Kasumi-1 (cell line): ENCODE results near the gene ZBTB7A.

Source experiments
- DNase-seq, 2 experiments: peaks; one replicate each; lab custom pipeline; 2025; lab: John Stamatoyannopoulos, UW

ZBTB7A gene

DNA sequence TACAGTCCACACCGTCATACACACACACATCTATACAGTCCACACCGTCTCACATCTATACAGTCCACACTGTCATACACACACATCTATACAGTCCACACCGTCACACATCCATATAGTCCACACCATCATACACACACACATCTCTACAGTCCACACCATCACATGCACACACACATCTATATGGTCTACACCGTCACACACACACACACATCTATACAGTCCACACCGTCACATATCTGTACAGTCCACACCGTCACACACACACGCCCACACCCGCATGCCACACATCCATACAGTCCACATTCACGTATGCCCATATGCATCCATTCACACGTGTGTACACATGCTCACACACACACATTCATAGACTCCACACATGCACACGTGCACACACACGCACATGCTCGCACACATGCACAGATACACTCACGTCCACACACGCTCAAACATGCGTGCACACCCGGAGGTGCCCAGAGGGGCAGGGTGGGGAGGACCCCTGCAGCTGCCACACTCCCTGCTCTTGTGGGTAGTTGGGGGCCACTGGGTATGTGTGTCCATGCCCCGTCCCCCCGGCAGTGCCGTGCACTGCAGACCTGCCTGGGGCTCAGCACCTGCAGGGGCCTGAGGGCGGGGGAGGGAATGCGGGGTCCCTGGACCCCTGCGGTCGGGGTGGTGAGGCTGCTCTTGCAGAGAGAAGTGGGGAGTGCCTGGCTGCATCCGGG is 30.0 kb downstream of the ZBTB7A start:
- no peak for DNase-seq

DNA sequence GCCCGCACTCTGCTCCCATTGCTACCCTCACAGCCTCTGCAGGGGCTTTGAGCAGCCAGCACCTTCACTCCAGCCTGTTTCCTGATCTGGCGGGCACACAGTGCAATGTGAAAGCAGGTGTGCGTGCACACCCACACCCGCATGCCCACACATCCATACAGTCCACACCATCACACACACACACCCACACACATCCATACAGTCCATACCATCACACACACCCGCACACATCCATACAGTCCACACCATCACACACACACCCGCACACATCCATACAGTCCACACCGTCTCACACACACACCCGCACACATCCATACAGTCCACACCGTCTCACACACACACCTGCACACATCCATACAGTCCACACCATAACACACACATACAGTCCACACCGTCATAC is 31.1 kb downstream of the ZBTB7A start:
- DNase-seq, result no peak

DNA sequence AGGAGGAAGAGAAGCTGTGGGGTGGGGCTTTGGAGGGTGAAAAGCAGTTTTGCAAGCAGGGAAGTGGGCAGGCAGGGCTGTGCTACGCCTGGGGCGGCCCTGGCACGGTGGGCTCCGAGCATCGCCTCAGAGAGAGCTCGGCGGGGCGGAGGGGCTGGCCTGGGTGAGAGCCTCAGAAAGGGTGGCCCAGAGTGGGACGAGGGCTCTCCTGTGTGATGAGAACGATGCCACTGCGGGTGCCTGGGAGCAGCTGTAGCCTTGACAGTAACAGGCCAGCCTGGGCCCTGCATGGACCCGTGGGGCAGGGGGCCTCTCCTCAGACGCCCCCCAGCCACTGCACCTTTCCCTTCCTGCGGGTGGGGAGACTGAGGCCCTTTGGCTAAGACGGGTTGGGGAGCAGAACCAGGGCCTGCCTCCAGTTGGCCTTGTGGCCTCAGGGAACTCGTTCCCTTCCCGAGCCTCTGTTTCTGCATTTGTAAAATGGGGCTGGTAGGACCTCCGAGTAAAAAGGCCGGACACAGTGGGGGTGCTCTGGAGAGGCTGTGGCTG is 31.6 kb downstream of the ZBTB7A start:
- DNase-seq, result no peak

DNA sequence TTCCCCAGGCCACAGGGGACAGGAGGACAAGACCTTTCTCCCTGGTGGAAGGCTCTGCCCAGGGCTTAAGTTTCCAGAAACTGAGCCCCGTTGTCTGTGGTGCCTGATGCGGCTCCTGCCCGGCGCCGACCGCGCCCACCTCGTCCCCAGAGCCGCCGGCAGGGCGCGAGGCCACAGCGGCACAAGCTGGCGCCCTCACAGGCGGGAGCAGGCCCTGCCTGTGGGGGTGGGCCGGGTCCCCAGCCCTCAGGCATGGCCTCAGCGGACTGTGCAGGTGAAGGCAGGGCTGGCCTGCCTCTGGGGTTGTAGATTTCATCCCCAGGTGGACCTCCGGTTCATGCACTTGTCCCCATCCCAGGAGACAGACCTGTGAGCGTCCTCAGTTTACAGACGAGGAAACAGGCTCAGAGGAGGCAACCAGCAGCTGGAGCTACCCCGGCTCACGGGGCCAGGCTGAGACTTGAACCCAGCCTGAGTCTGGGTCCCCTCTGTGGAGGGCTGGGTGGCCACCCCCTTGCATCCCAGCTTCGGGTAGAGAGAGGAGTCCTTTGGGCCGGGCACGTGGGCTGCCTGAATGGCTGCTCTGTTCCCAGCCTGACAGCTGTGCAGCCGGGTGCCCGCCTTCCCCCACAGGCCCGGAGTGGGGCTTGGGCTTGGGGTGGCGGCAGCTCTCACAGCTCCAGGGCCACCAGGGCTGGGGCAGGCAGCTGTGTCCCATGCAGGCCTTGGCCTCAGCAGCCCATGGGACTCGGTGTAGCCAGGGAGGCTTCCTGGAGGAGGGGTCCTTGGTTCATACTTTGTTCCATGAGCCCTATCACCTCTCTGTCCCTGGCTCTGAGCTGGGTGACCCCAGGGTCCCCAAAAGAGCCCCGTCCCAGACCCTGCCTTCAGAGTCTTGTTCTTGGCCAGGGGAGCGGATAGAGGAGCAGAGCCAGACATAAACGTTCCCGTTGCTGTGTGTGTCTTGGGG is 32.4 kb downstream of the ZBTB7A start:
- no peak for DNase-seq

DNA sequence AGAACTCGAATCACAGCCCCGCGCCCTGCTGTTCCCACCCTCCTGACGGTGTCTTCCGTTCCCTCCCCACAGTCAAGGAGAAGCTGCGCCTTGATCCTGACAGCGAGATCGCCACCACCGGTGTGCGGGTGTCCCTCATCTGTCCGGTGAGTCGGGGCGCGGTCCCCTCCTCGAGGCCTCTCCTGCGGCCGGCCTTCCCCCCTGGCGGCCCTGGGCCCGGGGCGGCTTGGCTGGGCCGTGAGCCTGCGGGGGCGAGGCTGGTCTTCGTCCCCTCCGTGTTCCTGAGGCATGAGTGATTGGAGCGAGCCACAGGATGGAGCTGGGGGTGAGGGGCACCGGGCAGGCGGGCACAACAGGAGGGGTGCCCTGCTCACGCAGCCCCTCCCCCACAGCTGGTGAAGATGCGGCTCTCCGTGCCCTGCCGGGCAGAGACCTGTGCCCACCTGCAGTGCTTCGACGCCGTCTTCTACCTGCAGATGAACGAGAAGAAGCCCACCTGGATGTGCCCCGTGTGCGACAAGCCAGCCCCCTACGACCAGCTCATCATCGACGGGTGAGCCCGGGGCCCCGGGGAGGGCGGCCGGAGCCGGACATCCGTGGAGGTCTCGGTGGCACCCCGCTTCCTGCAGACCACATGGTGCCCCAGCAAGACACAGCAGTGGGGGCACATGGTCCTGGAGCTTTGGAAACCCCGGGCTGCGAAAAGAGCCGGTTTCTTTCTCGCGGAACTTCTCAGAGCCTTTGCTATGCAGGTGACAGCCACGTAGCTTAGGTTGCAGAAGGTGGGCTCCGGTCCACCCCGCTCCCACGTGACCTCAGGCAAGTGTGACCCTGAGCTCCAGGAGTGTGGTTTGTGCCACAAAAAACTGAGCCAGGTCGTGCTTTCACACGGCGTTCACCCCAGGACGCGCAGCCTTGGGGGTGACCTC is 33.4 kb downstream of the ZBTB7A start:
- no peak for DNase-seq

DNA sequence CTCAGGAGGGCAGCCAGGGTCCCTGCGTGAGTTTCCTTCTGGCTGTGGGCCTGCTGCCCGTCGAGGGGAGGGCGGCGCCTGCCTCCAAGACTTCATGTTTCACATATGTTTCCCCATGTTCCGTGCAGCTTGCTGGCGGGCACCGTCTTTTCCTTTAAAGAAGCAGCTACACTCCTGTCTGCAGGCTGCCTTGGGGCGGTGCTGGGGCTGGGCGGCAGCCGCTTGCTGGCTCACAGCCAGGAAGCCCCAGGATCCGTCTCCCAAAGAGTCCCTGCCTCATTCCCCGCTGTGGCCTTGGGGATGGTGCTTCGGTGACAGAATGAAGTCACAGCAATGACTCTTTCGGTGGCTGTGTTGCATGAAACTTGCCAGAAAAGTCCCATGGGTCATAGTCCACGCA is 34.3 kb downstream of the ZBTB7A start:
- no peak for DNase-seq

DNA sequence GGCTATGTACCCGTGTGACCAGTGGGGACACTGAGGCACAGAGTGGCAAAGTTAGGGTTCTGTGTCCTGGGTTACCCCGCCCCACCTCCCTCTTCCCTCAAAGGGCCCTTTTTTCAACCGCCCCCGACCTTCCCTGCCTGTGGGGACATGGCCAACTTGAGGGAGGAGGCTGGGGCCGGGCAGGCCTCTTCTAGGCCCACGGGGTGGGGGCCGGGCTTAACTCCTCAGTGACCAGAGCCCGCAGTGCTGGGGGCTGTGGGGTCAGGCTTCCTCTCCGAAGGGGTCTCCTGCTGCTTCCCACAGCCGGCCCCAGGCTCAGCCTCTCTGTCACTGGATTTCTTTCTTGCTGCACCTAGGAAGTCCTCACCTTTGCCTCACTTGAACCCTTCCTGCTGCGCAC is 35.3 kb downstream of the ZBTB7A start:
- DNase-seq, result no peak

DNA sequence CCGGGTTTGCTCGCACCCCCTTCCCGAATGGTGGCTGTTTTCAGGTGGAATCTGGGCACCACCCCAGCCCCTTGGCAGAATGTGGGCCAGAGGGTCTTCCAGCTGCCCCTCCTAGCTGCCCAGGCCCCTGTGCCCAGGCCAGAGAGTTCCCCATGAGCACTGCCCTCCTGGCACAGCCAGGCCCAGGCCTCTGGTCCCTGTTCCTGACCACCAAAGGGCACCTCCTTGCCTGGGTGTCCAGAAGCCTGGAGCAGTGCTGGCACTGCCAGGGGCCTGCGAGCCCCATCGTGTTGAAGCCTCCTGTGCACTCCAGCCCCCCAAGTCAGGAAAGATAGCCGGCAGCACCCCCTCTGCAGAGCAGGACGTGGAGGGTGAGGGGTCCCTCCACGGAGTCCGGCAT is 35.7 kb downstream of the ZBTB7A start:
- DNase-seq, result no peak

DNA sequence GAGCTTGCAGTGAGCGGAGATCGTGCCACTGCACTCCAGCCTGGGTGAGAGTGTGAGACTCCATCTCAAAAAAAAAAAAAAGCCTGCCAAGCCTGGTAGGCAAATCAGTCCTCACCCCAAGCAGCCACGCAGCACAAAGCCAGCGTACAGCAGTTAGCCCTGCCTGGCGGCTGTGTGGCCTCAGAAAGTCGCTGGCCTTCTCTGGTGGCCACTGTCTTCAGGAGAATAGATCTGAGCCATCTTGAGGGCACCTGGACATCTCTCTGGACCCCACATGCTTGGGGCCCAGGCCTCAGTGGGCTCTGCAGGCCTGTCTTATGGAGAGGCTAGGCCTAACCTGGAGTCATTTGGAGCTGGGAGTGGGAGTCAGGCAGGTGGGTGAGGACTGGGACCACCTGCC is 36.1 kb downstream of the ZBTB7A start:
- no peak for DNase-seq

DNA sequence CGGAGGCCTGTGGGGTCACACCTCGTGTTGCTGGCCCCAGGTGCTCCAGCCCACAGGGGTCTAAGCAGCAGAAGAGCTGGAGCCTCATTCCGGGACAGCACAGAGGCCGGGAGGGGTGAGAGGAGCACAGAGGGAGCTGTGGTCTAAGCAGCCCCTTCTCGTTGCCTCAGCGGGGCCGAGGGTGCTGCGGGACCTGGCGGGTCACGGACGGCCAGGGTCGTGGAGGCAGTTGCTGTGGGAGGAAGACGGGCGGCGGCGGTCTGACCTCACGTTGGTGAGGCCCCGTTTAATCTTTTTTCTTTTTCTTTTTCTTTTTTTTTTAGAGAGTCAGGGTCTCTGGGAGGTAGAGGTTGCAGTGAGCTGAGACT is 37.5 kb downstream of the ZBTB7A start:
- DNase-seq, result no peak

DNA sequence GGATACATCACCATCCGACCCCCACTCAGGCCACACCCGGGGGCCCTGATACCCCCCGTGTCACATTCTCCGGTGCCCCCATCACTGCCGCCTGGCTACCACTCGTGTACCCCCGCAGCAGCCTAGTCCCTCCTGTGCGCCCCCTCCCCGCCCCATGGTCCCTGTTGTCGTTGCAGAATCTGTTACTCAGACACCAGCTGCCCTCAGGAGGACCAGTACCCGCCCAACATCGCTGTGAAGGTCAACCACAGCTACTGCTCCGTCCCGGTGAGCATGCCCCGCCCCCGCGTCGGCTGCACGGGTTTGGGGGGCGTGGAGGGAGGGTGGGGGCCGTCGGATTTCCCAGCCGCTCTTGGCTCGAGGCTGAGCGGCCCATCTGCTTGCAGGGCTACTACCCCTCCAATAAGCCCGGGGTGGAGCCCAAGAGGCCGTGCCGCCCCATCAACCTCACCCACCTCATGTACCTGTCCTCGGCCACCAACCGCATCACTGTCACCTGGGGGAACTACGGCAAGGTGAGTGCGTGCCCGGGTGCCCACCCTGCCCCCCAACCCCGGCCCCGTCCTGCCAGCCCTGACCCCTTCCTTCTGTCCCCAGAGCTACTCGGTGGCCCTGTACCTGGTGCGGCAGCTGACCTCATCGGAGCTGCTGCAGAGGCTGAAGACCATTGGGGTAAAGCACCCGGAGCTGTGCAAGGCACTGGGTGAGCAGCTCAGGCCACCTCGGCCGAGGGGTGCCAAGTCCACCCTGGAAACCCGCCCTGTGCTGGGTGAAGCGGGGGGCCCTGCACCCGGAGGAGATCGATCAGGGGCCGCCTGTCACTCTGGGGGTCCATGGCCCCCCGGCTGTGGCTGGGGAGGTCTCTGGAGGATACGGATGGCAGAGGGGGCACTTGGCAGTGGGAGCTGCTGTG is 38.1 kb downstream of the ZBTB7A start:
- no peak for DNase-seq

DNA sequence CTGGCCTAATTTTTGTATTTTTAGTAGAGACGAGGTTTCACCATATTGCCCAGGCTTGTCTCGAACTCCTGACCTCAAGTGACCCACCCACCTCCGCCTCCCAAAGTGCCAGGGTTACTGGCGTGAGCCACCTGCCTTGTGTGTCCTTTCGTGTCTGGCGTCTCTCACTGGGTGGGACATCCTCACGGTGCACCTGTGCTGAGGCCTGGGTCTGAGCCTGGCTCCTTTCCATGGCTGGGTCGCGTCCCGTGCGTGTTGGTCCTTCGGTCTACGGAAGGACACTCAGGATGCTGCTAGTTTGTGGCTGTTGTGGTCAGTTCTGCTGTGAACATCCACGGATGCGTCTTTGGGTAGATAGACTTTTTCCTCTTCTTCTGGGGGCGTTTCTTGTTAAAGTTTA is 39.6 kb downstream of the ZBTB7A start:
- no peak for DNase-seq

DNA sequence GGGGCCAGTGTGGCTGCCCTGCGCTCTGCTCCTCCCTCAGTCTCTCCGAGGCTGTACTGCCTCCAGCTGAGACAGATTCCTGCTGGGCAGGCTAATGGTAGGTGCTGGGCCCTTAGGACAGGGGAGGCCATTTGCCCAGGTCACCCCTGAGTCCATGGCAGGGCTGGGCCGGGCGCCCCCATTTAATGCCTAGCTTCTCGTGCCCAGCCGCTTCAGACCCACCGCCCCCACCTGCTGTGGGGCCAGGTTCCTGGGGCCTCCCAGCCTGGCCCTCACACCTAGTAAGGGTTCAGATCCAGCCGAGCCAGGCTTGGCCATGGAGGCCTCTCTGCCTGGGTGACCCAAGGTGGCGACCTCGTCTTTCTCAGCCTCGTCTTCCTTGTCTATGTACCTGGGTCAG is 41.4 kb downstream of the ZBTB7A start:
- no peak for DNase-seq

DNA sequence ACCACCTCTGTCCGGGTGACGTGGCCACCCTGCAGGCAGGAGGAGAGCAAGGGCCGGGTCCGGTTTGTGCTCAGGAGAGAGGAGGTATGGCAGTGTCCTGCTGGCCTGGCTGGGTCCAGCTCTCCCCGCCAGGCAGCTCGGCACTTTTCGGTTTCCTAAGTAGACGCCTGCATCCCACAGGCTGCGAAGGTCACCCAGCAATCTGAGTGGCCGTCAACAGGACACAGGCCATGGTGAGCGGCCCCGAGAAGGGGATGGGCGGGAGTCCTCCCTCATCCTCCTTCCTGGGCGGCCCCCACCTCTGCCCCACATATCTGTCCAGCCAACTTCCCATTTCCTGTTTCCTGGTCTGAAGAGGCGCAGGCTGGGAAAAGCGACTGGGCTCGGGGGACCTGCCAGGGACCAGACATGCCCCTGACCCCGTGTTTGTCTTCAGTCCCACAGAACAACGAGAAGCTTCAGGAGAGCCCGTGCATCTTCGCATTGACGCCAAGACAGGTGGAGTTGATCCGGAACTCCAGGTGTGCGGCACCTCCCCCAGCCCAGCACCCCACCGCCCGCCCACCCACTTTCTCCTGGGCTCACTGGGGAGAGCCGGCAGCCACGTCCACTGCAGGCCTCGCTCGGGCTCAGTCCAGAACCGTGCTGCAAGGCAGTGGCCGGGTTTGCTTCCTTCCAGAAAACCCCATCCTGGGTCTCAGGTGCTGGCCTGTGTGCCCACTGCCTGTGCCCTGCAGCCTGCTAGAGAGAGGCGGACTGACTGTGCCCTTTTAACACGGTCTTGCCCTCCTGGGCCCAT is 42.9 kb downstream of the ZBTB7A start:
- no peak for DNase-seq

DNA sequence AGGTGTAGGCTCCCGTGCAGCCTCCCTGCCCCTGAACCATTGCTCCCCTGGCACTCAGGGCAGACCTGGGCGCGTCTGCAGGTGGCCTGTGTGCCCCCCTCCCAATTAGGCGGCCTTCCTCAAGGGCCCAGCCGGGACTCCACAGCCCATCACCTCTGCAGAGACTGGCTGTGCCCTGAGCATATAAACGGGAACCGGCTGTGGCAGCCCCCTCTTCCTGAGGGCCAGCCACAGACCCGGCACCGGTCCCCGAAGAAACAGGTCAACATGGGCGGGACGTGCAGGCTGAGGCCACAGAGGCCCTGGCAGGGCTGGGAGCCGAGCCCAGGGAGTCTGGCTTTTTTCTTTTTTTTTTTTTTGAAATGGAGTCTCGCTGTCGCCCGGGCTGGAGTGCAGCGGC is 47.1 kb downstream of the ZBTB7A start:
- DNase-seq, result no peak

DNA sequence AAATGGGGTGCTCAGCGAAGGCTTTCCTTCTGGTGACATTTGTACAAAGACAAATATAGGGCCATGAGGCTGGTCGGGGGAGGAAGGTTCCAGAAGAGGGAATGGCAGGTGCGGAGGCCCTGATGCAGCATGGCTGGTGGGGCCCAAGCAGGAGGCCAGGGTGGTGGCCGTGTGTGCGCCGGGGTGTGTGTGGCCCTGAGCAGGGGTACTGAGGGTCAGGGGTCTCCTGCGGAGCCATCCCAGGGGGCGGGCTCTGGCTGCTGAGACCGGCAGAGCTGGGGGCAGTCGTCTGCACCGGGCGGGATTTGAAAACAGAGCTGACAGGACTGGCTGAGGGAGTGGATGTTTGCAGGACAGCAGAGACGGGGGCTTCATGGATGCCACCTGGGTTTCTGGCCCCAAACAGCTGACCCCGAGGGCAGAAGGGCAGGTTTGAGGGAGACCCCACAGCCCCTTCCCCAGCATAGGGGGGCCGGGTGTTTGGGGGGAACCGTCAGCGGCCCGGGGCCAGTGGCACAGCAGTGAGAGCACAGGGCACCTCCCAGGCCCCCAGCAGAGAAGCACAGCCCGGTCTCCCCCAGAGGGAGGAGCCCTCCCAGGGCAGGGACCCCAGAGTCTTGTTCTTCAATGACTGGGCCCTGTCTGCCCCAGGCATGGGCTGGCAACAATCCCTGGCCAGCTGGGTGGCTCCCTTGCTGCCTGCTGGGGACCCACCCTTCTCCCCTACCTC is 47.8 kb downstream of the ZBTB7A start:
- no peak for DNase-seq

DNA sequence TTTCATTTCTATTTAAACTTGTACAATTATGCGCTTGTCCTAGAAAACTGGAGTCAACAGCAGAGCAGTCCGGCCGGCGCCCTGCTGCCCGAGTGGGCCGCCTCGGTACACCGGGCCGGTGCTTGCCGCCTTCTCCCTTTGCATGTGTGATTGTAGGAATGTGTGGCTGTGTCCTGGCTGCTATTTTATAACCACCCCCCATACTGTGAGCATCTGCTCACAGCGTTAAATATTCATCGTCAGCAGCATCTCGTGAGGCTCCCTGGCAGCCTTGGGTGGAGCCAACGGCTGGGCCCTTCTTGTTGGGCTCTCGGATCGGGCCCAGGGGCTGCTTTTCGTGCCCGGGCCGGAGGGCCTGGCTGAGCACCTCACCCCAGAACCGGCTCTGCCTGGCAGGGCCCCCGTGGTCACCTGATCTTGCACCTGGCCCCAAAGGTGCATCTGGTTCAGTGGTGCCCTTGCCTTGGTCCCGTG is 48.5 kb downstream of the ZBTB7A start:
- DNase-seq, result no peak

DNA sequence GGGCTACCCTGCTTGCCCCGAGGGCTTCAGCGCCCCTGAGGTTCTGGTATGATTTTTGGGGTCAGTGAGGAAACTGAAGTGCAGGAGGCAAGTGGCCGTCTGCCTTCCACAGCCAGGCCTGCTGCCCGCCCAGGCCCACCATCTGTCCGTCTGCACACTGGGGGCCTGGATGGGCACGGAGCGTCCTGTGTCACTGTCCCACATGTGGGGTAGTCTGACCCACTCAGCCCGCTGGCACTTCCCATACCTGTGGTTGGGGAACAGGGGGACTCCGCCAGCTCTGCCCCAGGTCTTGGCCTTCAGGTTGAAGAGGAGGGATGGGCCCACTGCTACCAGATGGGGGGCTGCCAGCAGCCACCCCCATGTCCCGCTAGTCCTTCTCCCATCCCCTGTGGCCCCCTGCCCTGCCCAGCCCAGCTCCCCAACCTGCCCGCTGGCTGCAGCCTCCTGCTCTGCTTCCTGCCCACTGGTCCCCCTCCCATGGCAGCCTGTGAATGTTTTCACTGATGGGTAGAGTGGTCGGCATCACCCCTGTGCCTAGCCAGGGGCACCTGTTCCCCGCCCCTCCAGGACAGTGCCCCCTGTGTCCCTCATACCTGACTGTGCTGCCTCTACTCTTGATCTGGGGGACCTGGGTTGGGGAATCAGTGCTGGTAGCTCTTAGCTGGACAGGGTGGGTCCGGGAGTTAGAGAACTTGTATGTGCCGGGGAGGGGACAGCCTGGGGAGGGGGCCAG is 49.6 kb downstream of the ZBTB7A start:
- no peak for DNase-seq

DNA sequence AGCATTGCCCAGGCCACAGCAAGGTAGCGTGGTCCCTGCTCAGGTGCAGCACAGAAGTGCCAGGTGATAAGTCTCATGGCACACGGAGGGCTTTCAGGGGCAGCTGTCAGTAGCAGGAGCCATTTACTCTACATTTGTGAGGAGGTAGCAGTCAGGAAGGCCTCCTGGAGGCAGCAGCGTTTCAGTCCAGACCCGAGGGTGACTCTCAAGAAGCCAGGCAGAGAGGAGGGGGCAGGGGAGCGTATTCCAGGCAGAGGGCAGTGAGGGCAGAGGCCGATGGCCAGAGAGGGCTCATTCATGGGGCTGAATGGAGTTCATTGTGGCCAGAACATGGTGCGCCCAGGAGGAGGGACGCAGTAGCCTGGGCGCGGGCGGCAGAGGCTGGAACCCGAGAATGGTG is 50.2 kb downstream of the ZBTB7A start:
- DNase-seq, result no peak
